Testis (tissue), 3 donors: ENCODE results near the gene MIER2. TPM values are rescaled to one million over a fixed set of nuclear protein-coding genes. Genes with fewer than 3 reads are reported as not detected.
"Not testable (repeated sequence)": the region's sequence is repeated elsewhere in the genome, so short reads cannot be mapped to it uniquely, and the experiment has no call there.

ENCODE experiments used
- DNase-seq: peaks from one replicate; pipeline ENCODE4 v3.0.0-alpha.2; 2019
- H3K27ac ChIP-seq, 2 donors: fragments of 200-600 bp; sonication (generic); one replicate each; pipeline ENCODE4 v1.5.1; 2019
- H3K27me3 ChIP-seq: fragments of 200-600 bp; sonication (generic); one replicate; pipeline ENCODE4 v1.5.1; 2019
- H3K36me3 ChIP-seq: fragments of 200-600 bp; sonication (generic); one replicate; pipeline ENCODE4 v1.5.1; 2017; ENCODE audit warnings: low read depth; ENCODE audit errors: missing control alignments
- H3K4me1 ChIP-seq: fragments of 200-600 bp; sonication (generic); one replicate; pipeline ENCODE4 v1.5.1; 2019
- H3K4me3 ChIP-seq, 2 donors: fragments of 200-600 bp; sonication (generic); one replicate each; pipeline ENCODE4 v1.5.1; 2017 to 2019
- H3K9me3 ChIP-seq: fragments of 200-600 bp; sonication (generic); one replicate; pipeline ENCODE4 v1.5.1; 2017
- POLR2A ChIP-seq: fragments of 450-650 bp; IDR thresholded peaks from one replicate; pipeline ENCODE4 v1.6.1; 2017; ENCODE audit warnings: antibody characterized with exemption, mild to moderate bottlenecking, moderate library complexity
- WGBS, 2 donors: methylation state at CpG; one replicate each; pipeline ENCODE4 v1.1.5; 2018; 5-methylcytosine and 5-hydroxymethylcytosine counted together
- intact Hi-C: fragments of 100-400 bp; cut with DNase I; formaldehyde crosslinking; loops from one replicate; pipeline ENCODE4 v1.15.1; 2023; ENCODE audit warnings: low total_unique reads
- polyA plus RNA-seq: library from polyadenylated mRNA; stranded (reverse); fragments of 350-450 nt; fragmentation: Illumina TruSeq; extraction: RNeasy Lipid Tissue Mini Kit (QIAGEN cat#74804); gene quantifications from one replicate; pipeline ENCODE4 v1.2.3, GENCODE V29; 2014; ENCODE audit warnings: low read depth, low replicate concordance; ENCODE audit not compliant: insufficient read depth
- total RNA-seq, 2 donors: library from RNA; depleted of rRNA; stranded (reverse); fragments of >200 nt; gene quantifications; one replicate each; pipeline ENCODE4 v1.2.3, GENCODE V29; 2016
- TF ChIP-seq, protein P1 (sequence below), 3 experiments: fragments of 450-650 bp in 2 of 3; fragments of 200-600 bp in 1 of 3; sonication (generic) in 1 of 3; IDR thresholded peaks; one replicate each; pipeline ENCODE4 v1.5.1; 2016 to 2019; ENCODE audit warnings: antibody characterized with exemption in 3 of 3, mild to moderate bottlenecking in 2 of 3, moderate library complexity in 1 of 3

The MIER2 gene
- total and polyA plus RNA-seq, 3 donors from 2014 or later = 47.6 to 64.0 (median 54.6) TPM

DNA sequence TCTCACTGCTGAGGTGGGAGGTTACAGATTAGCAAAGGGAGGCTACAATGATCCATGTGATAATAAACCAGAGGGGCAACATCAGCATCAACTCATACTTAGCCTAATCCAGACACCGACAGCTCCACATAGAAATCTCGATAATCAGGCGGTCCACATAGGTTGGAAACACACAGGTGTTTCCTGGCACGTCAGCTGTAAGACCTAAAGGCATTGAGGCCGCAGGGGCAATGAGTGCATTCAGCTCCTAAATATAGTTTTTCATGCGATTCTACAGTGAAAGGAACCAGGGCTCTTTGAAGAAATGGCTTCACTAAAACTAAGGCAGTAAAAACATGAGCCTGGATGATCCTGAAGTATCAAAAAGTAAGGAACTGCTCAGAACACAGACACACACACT, 72.7 kb downstream of the MIER2 start:
- Histone ChIP-seq H3K36me3 (no peaks in the 10 kb centered on the region), H3K27ac (no peak overlapping the region), H3K27me3 (no peaks in the 10 kb centered on the region), H3K4me1 (no peaks in the 10 kb centered on the region), H3K4me3 (no peak overlapping the region), H3K9me3 (no peaks in the 10 kb centered on the region)
- no peak for DNase-seq
- intact Hi-C loops = no loop called here
- TF ChIP-seq, protein P1, sequence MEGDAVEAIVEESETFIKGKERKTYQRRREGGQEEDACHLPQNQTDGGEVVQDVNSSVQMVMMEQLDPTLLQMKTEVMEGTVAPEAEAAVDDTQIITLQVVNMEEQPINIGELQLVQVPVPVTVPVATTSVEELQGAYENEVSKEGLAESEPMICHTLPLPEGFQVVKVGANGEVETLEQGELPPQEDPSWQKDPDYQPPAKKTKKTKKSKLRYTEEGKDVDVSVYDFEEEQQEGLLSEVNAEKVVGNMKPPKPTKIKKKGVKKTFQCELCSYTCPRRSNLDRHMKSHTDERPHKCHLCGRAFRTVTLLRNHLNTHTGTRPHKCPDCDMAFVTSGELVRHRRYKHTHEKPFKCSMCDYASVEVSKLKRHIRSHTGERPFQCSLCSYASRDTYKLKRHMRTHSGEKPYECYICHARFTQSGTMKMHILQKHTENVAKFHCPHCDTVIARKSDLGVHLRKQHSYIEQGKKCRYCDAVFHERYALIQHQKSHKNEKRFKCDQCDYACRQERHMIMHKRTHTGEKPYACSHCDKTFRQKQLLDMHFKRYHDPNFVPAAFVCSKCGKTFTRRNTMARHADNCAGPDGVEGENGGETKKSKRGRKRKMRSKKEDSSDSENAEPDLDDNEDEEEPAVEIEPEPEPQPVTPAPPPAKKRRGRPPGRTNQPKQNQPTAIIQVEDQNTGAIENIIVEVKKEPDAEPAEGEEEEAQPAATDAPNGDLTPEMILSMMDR (IDR thresholded peaks at IDR 0.05) = no peak
- no peak for TF ChIP-seq POLR2A
- whole genome bisulfite sequencing, 2 donors = 84 to 87% methylated on average over 6 of the region's 6 CpGs

DNA sequence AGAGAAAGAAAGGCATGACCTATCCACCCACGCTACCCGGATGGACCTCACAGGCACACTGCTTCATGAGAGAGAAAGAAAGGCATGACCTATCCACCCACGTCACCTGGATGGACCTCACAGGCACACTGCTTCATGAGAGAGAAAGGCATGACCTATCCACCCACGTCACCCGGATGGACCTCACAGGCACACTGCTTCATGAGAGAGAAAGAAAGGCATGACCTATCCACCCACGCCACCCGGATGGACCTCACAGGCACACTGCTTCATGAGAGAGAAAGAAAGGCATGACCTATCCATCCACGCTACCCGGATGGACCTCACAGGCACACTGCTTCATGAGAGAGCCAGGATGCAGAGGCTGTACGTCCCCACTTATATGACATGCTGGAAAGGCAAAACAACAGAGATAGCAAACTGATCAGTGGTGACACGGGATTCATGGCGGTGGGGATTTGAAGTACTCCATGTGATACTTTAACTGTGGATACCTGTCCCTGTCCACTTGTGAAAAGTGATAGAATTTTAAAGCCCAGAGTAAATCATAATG, 73.8 kb downstream of the MIER2 start:
- DNase-seq, H3K9me3 ChIP-seq, H3K27ac ChIP-seq, intact Hi-C loops, H3K27me3 ChIP-seq, H3K4me3 ChIP-seq, H3K36me3 ChIP-seq, H3K4me1 ChIP-seq: not testable (repeated sequence)
- 75 to 84% methylated on average over 5 to 10 of the region's 12 CpGs for WGBS, 2 donors

DNA sequence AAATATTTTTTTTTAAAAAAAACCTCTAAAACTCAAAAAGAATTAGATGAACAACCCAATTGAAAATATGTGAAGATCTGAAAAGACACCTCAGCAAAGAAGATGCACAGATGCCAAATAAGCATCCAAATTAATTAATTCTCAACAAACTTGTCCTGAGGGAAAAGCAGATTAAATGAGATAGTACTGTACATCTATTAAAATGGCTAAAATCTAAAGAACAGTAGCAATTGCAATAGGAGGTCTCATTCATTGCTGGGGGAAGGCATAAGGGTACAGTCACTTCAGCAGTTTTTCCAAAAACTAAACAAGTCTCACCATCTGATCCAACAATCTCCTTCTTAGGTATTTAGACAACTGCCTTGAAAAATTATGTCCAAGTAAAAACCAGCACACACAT, 75.4 kb downstream of the MIER2 start:
- Histone ChIP-seq H3K4me3 (no peak overlapping the region), H3K27ac (no peak overlapping the region), H3K27me3 (no peaks in the 10 kb centered on the region), H3K9me3 (no peaks in the 10 kb centered on the region), H3K4me1 (no peaks in the 10 kb centered on the region), H3K36me3 (no peaks in the 10 kb centered on the region)
- intact Hi-C loops = no loop called here
- TF ChIP-seq POLR2A = no peak
- TF ChIP-seq, protein P1 (IDR thresholded peaks at IDR 0.05) = no peak
- no peak for DNase-seq

DNA sequence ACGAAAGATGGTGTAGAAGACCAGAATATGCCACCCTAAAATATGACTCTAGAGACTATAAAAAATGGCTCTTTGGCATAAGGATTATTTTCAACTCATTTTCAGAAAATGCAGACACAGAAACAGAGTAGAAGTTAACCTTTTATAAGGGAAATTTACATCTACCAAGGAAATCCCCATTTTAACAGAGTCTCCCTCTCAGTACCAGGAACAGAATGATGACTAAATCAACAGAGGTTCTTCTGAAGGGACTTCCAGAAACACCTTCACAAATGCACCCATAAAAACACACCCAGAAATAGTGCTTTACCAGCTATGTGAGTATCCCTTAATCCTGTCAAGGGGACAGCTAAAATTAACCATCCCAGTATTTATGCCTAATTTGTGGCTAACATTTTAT, 82.5 kb downstream of the MIER2 start:
- intact Hi-C loops = no loop called here
- no peak for DNase-seq
- 85 to 94% methylated on average over 1 of the region's 1 CpG for WGBS, 2 donors

DNA sequence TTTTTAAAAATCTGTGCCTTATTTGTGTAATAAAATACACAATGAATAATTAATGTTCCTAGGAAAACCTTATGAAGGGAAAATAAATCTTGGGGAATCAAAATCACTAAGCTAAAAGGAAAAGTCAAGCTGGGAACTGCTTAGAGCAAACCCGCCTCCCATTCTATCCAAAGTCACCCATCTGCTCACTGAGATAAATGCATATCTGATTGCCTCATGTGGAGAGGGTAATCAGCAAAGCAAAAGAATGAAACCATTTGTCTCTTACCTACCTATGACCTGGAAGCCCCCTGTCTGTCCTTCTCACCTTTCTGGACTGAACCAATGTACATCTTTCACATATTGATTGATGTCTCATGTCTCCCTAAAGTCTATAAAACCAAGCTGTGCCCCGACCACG, 87.8 kb downstream of the MIER2 start:
- H3K27ac ChIP-seq, DNase-seq, H3K27me3 ChIP-seq, H3K36me3 ChIP-seq, intact Hi-C loops, H3K4me3 ChIP-seq, H3K4me1 ChIP-seq, H3K9me3 ChIP-seq: not testable (repeated sequence)
- 67 to 78% methylated on average over 3 of the region's 3 CpGs for WGBS, 2 donors

More for the DNA sequence above, 82.5 kb downstream of the MIER2 start:
- Histone ChIP-seq H3K36me3 (no peaks in the 10 kb centered on the region), H3K4me3 (no peak overlapping the region), H3K27ac (no peak overlapping the region), H3K9me3 (no peaks in the 10 kb centered on the region), H3K27me3 (no peaks in the 10 kb centered on the region), H3K4me1 (no peaks in the 10 kb centered on the region)
- TF ChIP-seq POLR2A = no peak
- TF ChIP-seq, protein P1 (IDR thresholded peaks at IDR 0.05) = no peak

Other genes with a start within 250 kb of the MIER2 start
- not detected for gene OR4F17, start 237.7 kb downstream of the MIER2 start, total RNA-seq
- not detected for gene OR4F17, start 237.7 kb downstream of the MIER2 start, polyA plus RNA-seq
- gene PLPP2, start 53.4 kb downstream of the MIER2 start, total RNA-seq = 10 to 100 TPM; 18.1 to 21.4 TPM
- 12.0 TPM for gene PLPP2, start 53.4 kb downstream of the MIER2 start, polyA plus RNA-seq
- gene C2CD4C, start 64.4 kb upstream of the MIER2 start, total RNA-seq = 1 to 10 TPM; 5.3 to 5.4 TPM
- 0.88 TPM for gene C2CD4C, start 64.4 kb upstream of the MIER2 start, polyA plus RNA-seq
- 10 to 100 TPM; 57.8 to 67.3 TPM for gene SHC2, start 116.2 kb upstream of the MIER2 start, total RNA-seq
- gene SHC2, start 116.2 kb upstream of the MIER2 start, polyA plus RNA-seq = 26.7 TPM
- 1 to 10 TPM; 2.2 to 2.3 TPM for gene MADCAM1, start 151.7 kb upstream of the MIER2 start, total RNA-seq
- gene MADCAM1, start 151.7 kb upstream of the MIER2 start, polyA plus RNA-seq = 1.6 TPM
- gene TPGS1, start 162.7 kb upstream of the MIER2 start, total RNA-seq = 100 to 1,000 TPM in 1 of 2 donors, 10 to 100 TPM in 1; 98.5 to 104 TPM
- gene TPGS1, start 162.7 kb upstream of the MIER2 start, polyA plus RNA-seq = 5.4 TPM
- 100 to 1,000 TPM; 205 to 249 TPM for gene CDC34, start 187.0 kb upstream of the MIER2 start, total RNA-seq
- 149 TPM for gene CDC34, start 187.0 kb upstream of the MIER2 start, polyA plus RNA-seq
- gene GZMM, start 199.3 kb upstream of the MIER2 start, total RNA-seq = 1 to 10 TPM in 1 of 2 donors, under 1 TPM in 1; 0.31 to 1.4 TPM
- gene GZMM, start 199.3 kb upstream of the MIER2 start, polyA plus RNA-seq = 2.2 TPM
- gene BSG, start 227.8 kb upstream of the MIER2 start, total RNA-seq = 1,000 to 10,000 TPM; 1,391 to 1,458 TPM
- 870 TPM for gene BSG, start 227.8 kb upstream of the MIER2 start, polyA plus RNA-seq
- 10 to 100 TPM in 1 of 2 donors, 1 to 10 TPM in 1; 6.6 to 12.4 TPM for gene HCN2, start 245.1 kb upstream of the MIER2 start, total RNA-seq
- gene HCN2, start 245.1 kb upstream of the MIER2 start, polyA plus RNA-seq = 5.5 TPM